GM13977 (cell line): ENCODE data around the gene CFAP70.
"Not testable (repeated sequence)": the region's sequence is repeated elsewhere in the genome, so short reads cannot be mapped to it uniquely, and the experiment has no call there.

ENCODE experiments used
- DNase-seq: peaks from one replicate; pipeline ENCODE4 v3.0.0; 2012; ENCODE audit warnings: low spot score
- CTCF ChIP-seq: IDR thresholded peaks from 2 replicates; pipeline ENCODE4 v1.5.1; 2012; ENCODE audit warnings: mild to moderate bottlenecking, control low read depth; ENCODE audit not compliant: insufficient read depth; ENCODE audit errors: extremely low read depth, missing control alignments
- in situ Hi-C: fragments of 300-500 bp; cut with MboI; formaldehyde crosslinking; loops from one replicate; pipeline ENCODE4 v1.12.0; 2022; ENCODE audit warnings: low sequenced_read_pairs, low pct_unique_long_range_greater_than_20kb, mixed read lengths, inconsistent platforms; ENCODE audit not compliant: unreplicated experiment

CFAP70 gene

GRCh38 chr10:73261362-73261995 is 97.2 kb downstream of the CFAP70 start:
- no peak for DNase-seq
- in situ Hi-C loops, result loop anchor here (25.0 kb wide), 1 partner anchor 376 kb away; the partner anchor contains the start of gene MYOZ1
- no peak for TF ChIP-seq CTCF

DNA sequence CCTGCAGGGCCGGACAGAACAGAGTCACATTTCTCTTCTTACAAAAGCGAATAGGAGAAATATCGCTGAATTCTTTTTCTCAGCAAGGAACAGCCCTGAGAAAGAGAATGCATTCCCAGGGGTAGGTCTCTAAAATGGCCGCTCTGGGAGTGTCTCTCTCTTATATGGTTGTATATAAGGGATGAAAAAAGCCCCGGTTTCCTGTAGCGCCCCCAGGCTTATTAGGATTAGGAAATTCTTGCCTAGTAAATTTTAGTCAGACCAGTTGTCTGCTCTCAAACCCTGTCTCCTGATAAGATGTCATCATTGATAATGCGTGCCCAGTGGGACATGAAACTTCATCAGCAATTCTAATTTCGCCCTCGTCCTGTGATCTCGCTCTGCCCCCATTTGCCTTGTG is 100.1 kb downstream of the CFAP70 start:
- DNase-seq, result not testable (repeated sequence)
- in situ Hi-C loops, result loop anchor here (25.0 kb wide), 1 partner anchor 379 kb away; the partner anchor contains the start of gene MYOZ1

GRCh38 chr10:73253225-73253555 is 105.5 kb downstream of the CFAP70 start:
- DNase-seq, result peak; percentile 38
- TF ChIP-seq CTCF, result peak; percentile 5
- in situ Hi-C loops, result loop anchor here (25.0 kb wide), 1 partner anchor 384 kb away; the partner anchor contains the start of gene MYOZ1

DNA sequence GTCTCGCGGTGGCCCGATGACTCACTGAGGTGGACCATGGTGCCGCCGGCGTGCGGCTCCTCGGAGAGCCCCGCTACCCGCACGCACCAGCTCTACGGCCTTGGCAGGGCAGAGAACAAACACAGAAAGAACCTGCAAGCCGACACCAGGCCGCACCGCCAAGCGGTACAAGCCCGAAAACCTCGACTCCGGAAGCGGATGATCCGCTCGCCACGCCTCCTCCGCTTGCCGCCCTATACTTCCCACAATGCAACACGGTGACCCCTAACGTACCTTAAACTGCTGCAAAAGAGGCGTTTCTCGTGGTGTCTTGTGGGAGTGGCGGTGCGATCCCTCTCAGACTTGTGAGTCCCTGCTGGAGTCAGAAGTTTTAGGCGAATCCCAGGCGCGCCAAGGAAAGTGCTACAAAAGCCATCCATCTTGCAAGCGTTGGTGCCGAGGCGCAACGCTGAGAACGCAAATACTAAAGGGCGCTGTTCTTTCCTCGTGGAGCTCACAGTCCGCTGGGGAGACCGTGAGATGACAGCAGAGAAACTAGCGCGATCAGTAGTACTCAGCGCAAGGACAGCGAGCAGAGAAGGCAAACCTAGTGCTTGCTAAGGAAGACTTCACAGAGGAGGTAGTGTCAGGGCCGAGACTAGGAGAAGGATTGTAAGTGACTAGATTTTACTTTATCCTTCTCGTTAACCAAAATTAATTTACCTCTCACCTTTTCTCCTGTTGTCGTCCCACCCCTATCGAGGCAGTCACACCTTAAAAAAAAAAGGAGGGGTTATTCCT is 106.0 kb downstream of the CFAP70 start, which contains the start of gene MRPS16:
Gene MRPS16 (minus strand): TSS at position 200 of the 780 bp plus-strand sequence. CDS start 162 bp downstream, at position 38.
- DNase-seq, result peak; percentile 90
- TF ChIP-seq CTCF, result no peak
- in situ Hi-C loops, result loop anchor here (25.0 kb wide), 1 partner anchor 385 kb away; the partner anchor contains the start of gene MYOZ1

- DNase-seq, result no peak
- TF ChIP-seq CTCF, result no peak
- in situ Hi-C loops, result loop anchor here (25.0 kb wide), 1 partner anchor 385 kb away; the partner anchor contains the start of gene MYOZ1
Measured at GRCh38 chr10:73251683-73252444, 106.8 kb downstream of the CFAP70 start.

DNA sequence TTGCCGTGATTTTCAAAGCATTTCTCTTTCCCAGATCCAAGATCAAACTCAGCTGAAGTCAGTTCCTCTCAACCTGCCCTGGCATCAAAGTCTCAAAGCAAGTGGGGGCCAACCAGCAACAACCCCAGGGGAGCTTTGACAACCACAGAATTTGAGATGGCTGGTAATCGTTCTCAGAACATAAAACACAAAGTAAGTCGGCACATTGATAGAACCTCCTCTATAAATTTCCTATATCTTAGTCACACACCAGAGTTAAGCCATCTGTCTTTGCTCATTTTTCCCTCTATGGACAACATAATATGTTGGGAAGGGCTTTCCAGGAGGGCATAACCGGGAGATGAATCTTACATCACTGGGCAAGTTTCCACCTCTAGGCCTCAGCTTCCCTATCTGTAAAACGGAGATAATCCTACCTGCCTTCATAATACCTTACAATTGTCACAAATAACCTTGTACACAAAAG is 110.4 kb downstream of the CFAP70 start:
- in situ Hi-C loops, result no loop called here
- DNase-seq, result no peak

More for the DNA sequence above, 110.4 kb downstream of the CFAP70 start:
- TF ChIP-seq CTCF, result no peak
